SK-N-SH treated with all-trans-retinoic acid at 6 μM for 48 hours (cell line): Measurements from ENCODE around the gene FRYL.

ENCODE experiments used
- BACH2 ChIP-seq: fragments of 250-450 bp; sonication (Bioruptor Pico); IDR thresholded peaks from 2 replicates; pipeline ENCODE4 v1.9.0; 2021; ENCODE audit warnings: mild to moderate bottlenecking, borderline replicate concordance
- CSRNP3 ChIP-seq: fragments of 250-450 bp; sonication (Bioruptor Pico); IDR thresholded peaks from 2 replicates; pipeline ENCODE4 v1.5.1; 2021; ENCODE audit warnings: mild to moderate bottlenecking, moderate library complexity
- ESRRG ChIP-seq: fragments of 250-450 bp; sonication (Bioruptor Pico); IDR thresholded peaks from 2 replicates; pipeline ENCODE4 v1.6.1; 2021; ENCODE audit warnings: mild to moderate bottlenecking
- ISL1 ChIP-seq: fragments of 250-450 bp; sonication (Bioruptor Pico); IDR thresholded peaks from 2 replicates; pipeline ENCODE4 v2.1.2; 2022; ENCODE audit warnings: mild to moderate bottlenecking, moderate library complexity
- PATZ1 ChIP-seq: fragments of 250-450 bp; sonication (Bioruptor Pico); IDR thresholded peaks from 2 replicates; pipeline ENCODE4 v1.8.0; 2020; ENCODE audit warnings: mild to moderate bottlenecking, moderate library complexity, borderline replicate concordance
- RARB ChIP-seq: fragments of 250-450 bp; sonication (Bioruptor Pico); IDR thresholded peaks from 2 replicates; pipeline ENCODE4 v1.8.0; 2021; ENCODE audit warnings: mild to moderate bottlenecking, moderate library complexity
- SNAI2 ChIP-seq: fragments of 250-450 bp; sonication (Bioruptor Pico); IDR thresholded peaks from 2 replicates; pipeline ENCODE4 v1.5.0; 2020; ENCODE audit warnings: mild to moderate bottlenecking, moderate library complexity
- ZC3H10 ChIP-seq: fragments of 250-450 bp; sonication (Bioruptor Pico); IDR thresholded peaks from 2 replicates; pipeline ENCODE4 v1.5.1; 2021; ENCODE audit warnings: mild to moderate bottlenecking, moderate library complexity
- ZNF70 ChIP-seq: fragments of 450-650 bp; formaldehyde crosslinking; IDR thresholded peaks from 2 replicates; pipeline ENCODE4 v1.5.0; 2020; ENCODE audit warnings: mild to moderate bottlenecking, moderate library complexity
- ZNF8 ChIP-seq: fragments of 450-650 bp; formaldehyde crosslinking; IDR thresholded peaks from 2 replicates; pipeline ENCODE4 v1.5.0; 2020; ENCODE audit warnings: mild to moderate bottlenecking, moderate library complexity

- TF ChIP-seq ESRRG (CRISPR knock-in tag) (no peak), ISL1 (CRISPR knock-in tag) (no peak), ZNF70 (CRISPR knock-in tag) (no peak), PATZ1 (CRISPR knock-in tag) (no peak), RARB (CRISPR knock-in tag) (no peak), ZNF8 (CRISPR knock-in tag) (no peak), BACH2 (CRISPR knock-in tag) (no peak), SNAI2 (no peak), ZC3H10 (no peak), CSRNP3 (CRISPR knock-in tag) (no peak)
Observed at GRCh38 chr4:48641401-48641800, 138.7 kb downstream of the FRYL start.
